ENCODE data around the gene GRIN1.

The GRIN1 gene

GRCh38 chr9:137160054-137160425, 21.1 kb downstream of the GRIN1 start:
- H3K27ac ChIP-seq, result no peak overlapping the region
- in situ Hi-C loops (cut with HindIII; ENCODE audit: low pct_ligation_motif_present, low sequenced_read_pairs), result no loop called here
- H3K27me3 ChIP-seq (replicated peaks), result peaks cover 48% of the 10 kb centered on the region
- no peak overlapping the region for H3K4me3 ChIP-seq (ENCODE audit: low read depth, low read length)
- no peak for TF ChIP-seq CTCF (IDR thresholded peaks at IDR 0.05; ENCODE audit: low read depth, low read length, missing control alignments)
- no peaks in the 10 kb centered on the region for H3K36me3 ChIP-seq (replicated peaks)
- DNase-seq, result no peak

- H3K27ac ChIP-seq, result no peak overlapping the region
- no peak overlapping the region for H3K4me3 ChIP-seq (ENCODE audit: low read depth, low read length)
- in situ Hi-C loops (cut with HindIII; ENCODE audit: low pct_ligation_motif_present, low sequenced_read_pairs), result no loop called here
- no peaks in the 10 kb centered on the region for H3K36me3 ChIP-seq (replicated peaks)
- peaks cover 57% of the 10 kb centered on the region for H3K27me3 ChIP-seq (replicated peaks)
- no peak for TF ChIP-seq CTCF (IDR thresholded peaks at IDR 0.05; ENCODE audit: low read depth, low read length, missing control alignments)
- DNase-seq, result no peak
Observed at GRCh38 chr9:137160716-137161557, 22.0 kb downstream of the GRIN1 start.

GRCh38 chr9:137161558-137162486, 22.9 kb downstream of the GRIN1 start:
- peaks cover 66% of the 10 kb centered on the region for H3K27me3 ChIP-seq (replicated peaks)
- DNase-seq, result no peak

GRCh38 chr9:137162505-137163364, 23.8 kb downstream of the GRIN1 start:
- H3K27me3 ChIP-seq (replicated peaks), result peaks cover 73% of the 10 kb centered on the region
- no peaks in the 10 kb centered on the region for H3K36me3 ChIP-seq (replicated peaks)
- no peak overlapping the region for H3K27ac ChIP-seq
- H3K4me3 ChIP-seq (ENCODE audit: low read depth, low read length), result peak overlapping the region; percentile 12
- in situ Hi-C loops (cut with HindIII; ENCODE audit: low pct_ligation_motif_present, low sequenced_read_pairs), result no loop called here
- no peak for TF ChIP-seq CTCF (IDR thresholded peaks at IDR 0.05; ENCODE audit: low read depth, low read length, missing control alignments)
- DNase-seq, result peak; percentile 13

More at GRCh38 chr9:137161558-137162486, 22.9 kb downstream of the GRIN1 start:
- Histone ChIP-seq H3K36me3 (replicated peaks) (no peaks in the 10 kb centered on the region), H3K27ac (no peak overlapping the region), H3K4me3 (ENCODE audit: low read depth, low read length) (no peak overlapping the region)
- TF ChIP-seq CTCF (IDR thresholded peaks at IDR 0.05; ENCODE audit: low read depth, low read length, missing control alignments), result no peak
- in situ Hi-C loops (cut with HindIII; ENCODE audit: low pct_ligation_motif_present, low sequenced_read_pairs), result no loop called here

- H3K27ac ChIP-seq, result no peak overlapping the region
- no peak for DNase-seq
- in situ Hi-C loops (cut with HindIII; ENCODE audit: low pct_ligation_motif_present, low sequenced_read_pairs), result no loop called here
- H3K4me3 ChIP-seq (ENCODE audit: low read depth, low read length), result peak overlapping the region; percentile 12
- H3K36me3 ChIP-seq (replicated peaks), result no peaks in the 10 kb centered on the region
- no peak for TF ChIP-seq CTCF (IDR thresholded peaks at IDR 0.05; ENCODE audit: low read depth, low read length, missing control alignments)
- H3K27me3 ChIP-seq (replicated peaks), result peaks cover 79% of the 10 kb centered on the region
Observed at GRCh38 chr9:137163365-137163715, 24.4 kb downstream of the GRIN1 start.
